Activated CD8-positive, alpha-beta memory T cell treated with anti-CD3 and anti-CD28 coated beads, Interleukin-2, amount 50 U/mL, for 4 hours (primary cell): ENCODE results near the gene FHOD3.

Experiments
- DNase-seq: peaks from one replicate; pipeline ENCODE4 v3.0.0-alpha.2; 2020

FHOD3 gene

GRCh38 chr18:36490897-36491296, 193.4 kb downstream of the FHOD3 start:
- DNase-seq = no peak

- no peak for DNase-seq
Observed at GRCh38 chr18:36492604-36493329, 195.3 kb downstream of the FHOD3 start.

- DNase-seq = no peak
Observed at GRCh38 chr18:36493349-36494159, 196.0 kb downstream of the FHOD3 start.

- no peak for DNase-seq
Observed at GRCh38 chr18:36494160-36494437, 196.6 kb downstream of the FHOD3 start.

GRCh38 chr18:36496022-36496421, 198.5 kb downstream of the FHOD3 start:
- DNase-seq = no peak

- no peak for DNase-seq
Observed at GRCh38 chr18:36499938-36500337, 202.4 kb downstream of the FHOD3 start.

GRCh38 chr18:36501100-36501499, 203.6 kb downstream of the FHOD3 start:
- no peak for DNase-seq

- no peak for DNase-seq
Observed at GRCh38 chr18:36503477-36503876, 206.0 kb downstream of the FHOD3 start.

GRCh38 chr18:36504928-36505327, 207.4 kb downstream of the FHOD3 start:
- DNase-seq = no peak

GRCh38 chr18:36505665-36506064, 208.2 kb downstream of the FHOD3 start:
- no peak for DNase-seq

- DNase-seq = no peak
Observed at GRCh38 chr18:36509646-36510197, 212.2 kb downstream of the FHOD3 start.

- DNase-seq = no peak
Observed at GRCh38 chr18:36511791-36512352, 214.4 kb downstream of the FHOD3 start.

- no peak for DNase-seq
Observed at GRCh38 chr18:36513556-36513955, 216.0 kb downstream of the FHOD3 start.

- no peak for DNase-seq
Observed at GRCh38 chr18:36514778-36515177, 217.3 kb downstream of the FHOD3 start.

- DNase-seq = no peak
Observed at GRCh38 chr18:36516258-36516657, 218.7 kb downstream of the FHOD3 start.

- no peak for DNase-seq
Observed at GRCh38 chr18:36516726-36517125, 219.2 kb downstream of the FHOD3 start.

- DNase-seq = no peak
Observed at GRCh38 chr18:36518839-36519238, 221.3 kb downstream of the FHOD3 start.

- no peak for DNase-seq
Observed at GRCh38 chr18:36519358-36519757, 221.8 kb downstream of the FHOD3 start.

- no peak for DNase-seq
Observed at GRCh38 chr18:36522509-36522908, 225.0 kb downstream of the FHOD3 start.

- no peak for DNase-seq
Observed at GRCh38 chr18:36525913-36526312, 228.4 kb downstream of the FHOD3 start.

- DNase-seq = no peak
Observed at GRCh38 chr18:36526611-36527010, 229.1 kb downstream of the FHOD3 start.

- DNase-seq = no peak
Observed at GRCh38 chr18:36527051-36527450, 229.5 kb downstream of the FHOD3 start.

GRCh38 chr18:36527740-36528455, 230.4 kb downstream of the FHOD3 start:
- no peak for DNase-seq
